Glutamatergic neuron (in vitro differentiated cells): ENCODE measurements around the gene EFNA5. TPM values are rescaled to one million over a fixed set of nuclear protein-coding genes. Genes with fewer than 3 reads are reported as not detected.

Source experiments
- DNase-seq: peaks from one replicate; pipeline ENCODE4 v3.0.0; 2022
- H3K27ac Mint-ChIP-seq: one replicate; pipeline ENCODE4 v1.8.0; 2020; ENCODE audit warnings: mild to moderate bottlenecking, mixed read lengths, inconsistent platforms; ENCODE audit not compliant: unreplicated experiment
- H3K27me3 Mint-ChIP-seq: one replicate; pipeline ENCODE4 v1.8.0; 2020; ENCODE audit warnings: mild to moderate bottlenecking, moderate library complexity, mixed read lengths, inconsistent platforms; ENCODE audit not compliant: unreplicated experiment
- H3K36me3 Mint-ChIP-seq: one replicate; pipeline ENCODE4 v1.8.0; 2020; ENCODE audit warnings: mild to moderate bottlenecking, mixed read lengths, inconsistent platforms; ENCODE audit not compliant: unreplicated experiment
- H3K4me1 Mint-ChIP-seq: one replicate; pipeline ENCODE4 v1.8.0; 2020; ENCODE audit warnings: mild to moderate bottlenecking, low read depth, mixed read lengths, inconsistent platforms; ENCODE audit not compliant: unreplicated experiment
- H3K4me3 Mint-ChIP-seq: one replicate; pipeline ENCODE4 v1.8.0; 2020; ENCODE audit warnings: mild to moderate bottlenecking, mixed read lengths, inconsistent platforms; ENCODE audit not compliant: unreplicated experiment
- H3K9me3 Mint-ChIP-seq: one replicate; pipeline ENCODE4 v1.8.0; 2020; ENCODE audit warnings: mild to moderate bottlenecking, moderate library complexity, mixed read lengths, inconsistent platforms; ENCODE audit not compliant: unreplicated experiment
- CTCF ChIP-seq: fragments of 200-600 bp; sonication (generic); IDR thresholded peaks from one replicate; pipeline ENCODE4 v1.5.0; 2021; ENCODE audit not compliant: partially characterized antibody, unreplicated experiment
- total RNA-seq: library from RNA; stranded (reverse); fragmentation: NEBNext Ultra II Directional; extraction: Animal tissue kit (Norgen Biotek cat#: 25700); gene quantifications from one replicate; pipeline ENCODE4 v1.2.1, GENCODE V29; 2021; ENCODE audit not compliant: unreplicated experiment

EFNA5 gene
- total RNA-seq, 1 donor from 2014 or later, result 158 TPM

GRCh38 chr5:107331312-107331711 is 339.4 kb downstream of the EFNA5 start:
- Mint-ChIP-seq H3K9me3 (no peaks in the 10 kb centered on the region), H3K27me3 (no peaks in the 10 kb centered on the region), H3K27ac (no peak overlapping the region), H3K36me3 (no peaks in the 10 kb centered on the region), H3K4me3 (no peak overlapping the region), H3K4me1 (no peaks in the 10 kb centered on the region)
- no peak for TF ChIP-seq CTCF
- DNase-seq, result no peak

- no peaks in the 10 kb centered on the region for H3K27me3 Mint-ChIP-seq
- no peak overlapping the region for H3K27ac Mint-ChIP-seq
- H3K4me1 Mint-ChIP-seq, result no peaks in the 10 kb centered on the region
- no peak for DNase-seq
- H3K36me3 Mint-ChIP-seq, result no peaks in the 10 kb centered on the region
- no peak overlapping the region for H3K4me3 Mint-ChIP-seq
- no peaks in the 10 kb centered on the region for H3K9me3 Mint-ChIP-seq
- TF ChIP-seq CTCF, result no peak
Measured at GRCh38 chr5:107330903-107331302, 339.8 kb downstream of the EFNA5 start.

GRCh38 chr5:107329850-107330249 is 340.9 kb downstream of the EFNA5 start:
- H3K27ac Mint-ChIP-seq, result no peak overlapping the region
- H3K36me3 Mint-ChIP-seq, result no peaks in the 10 kb centered on the region
- H3K4me3 Mint-ChIP-seq, result no peak overlapping the region
- TF ChIP-seq CTCF, result no peak
- H3K27me3 Mint-ChIP-seq, result no peaks in the 10 kb centered on the region
- DNase-seq, result no peak
- H3K9me3 Mint-ChIP-seq, result no peaks in the 10 kb centered on the region
- H3K4me1 Mint-ChIP-seq, result peaks cover under 1% of the 10 kb centered on the region
